HEK293T (cell line): ENCODE measurements around the gene IL1R2.

Source experiments
- CTCF ChIA-PET: fragments of 350-600 bp; formaldehyde crosslinking; extraction: SDS; loops from one replicate; lab custom pipeline; 2021; ENCODE audit warnings: antibody characterized with exemption, inconsistent platforms; lab: Yijun Ruan, JAX
- POLR2A ChIA-PET: fragments of 350-600 bp; formaldehyde crosslinking; extraction: SDS; loops from one replicate; lab custom pipeline; 2020; ENCODE audit warnings: antibody characterized with exemption, inconsistent platforms; lab: Yijun Ruan, JAX
- DNase-seq: peaks from one replicate; pipeline ENCODE4 v3.0.0; 2012; ENCODE audit warnings: mixed read lengths; ENCODE audit errors: extremely low spot score
- ARNT ChIP-seq: fragments of 450-650 bp; IDR thresholded peaks from 2 replicates; pipeline ENCODE4 v1.6.1; 2017; ENCODE audit warnings: mild to moderate bottlenecking
- CTBP1 ChIP-seq: fragments of 450-650 bp; IDR thresholded peaks from 2 replicates; pipeline ENCODE4 v1.6.1; 2016; ENCODE audit warnings: borderline replicate concordance
- ELF4 ChIP-seq: fragments of 450-650 bp; IDR thresholded peaks from 2 replicates; pipeline ENCODE4 v1.6.1; 2017; ENCODE audit warnings: antibody characterized with exemption
- FOXA1 ChIP-seq: fragments of 450-650 bp; IDR thresholded peaks from 2 replicates; pipeline ENCODE4 v1.6.1; 2016; ENCODE audit warnings: mild to moderate bottlenecking
- FOXK2 ChIP-seq: fragments of 450-650 bp; IDR thresholded peaks from 2 replicates; pipeline ENCODE4 v1.6.1; 2016; ENCODE audit warnings: mild to moderate bottlenecking
- FOXM1 ChIP-seq: fragments of 450-650 bp; IDR thresholded peaks from 2 replicates; pipeline ENCODE4 v1.6.1; 2017; ENCODE audit warnings: mild to moderate bottlenecking, borderline replicate concordance
- HDGF ChIP-seq: fragments of 450-650 bp; IDR thresholded peaks from 2 replicates; pipeline ENCODE4 v1.6.1; 2017; ENCODE audit warnings: antibody characterized with exemption, borderline replicate concordance
- L3MBTL2 ChIP-seq: fragments of 450-650 bp; conservative IDR thresholded peaks from 2 replicates; pipeline ENCODE4 v1.6.1; 2016; ENCODE audit warnings: mild to moderate bottlenecking
- LEF1 ChIP-seq: fragments of 450-650 bp; IDR thresholded peaks from 2 replicates; pipeline ENCODE4 v1.6.1; 2017; ENCODE audit warnings: mild to moderate bottlenecking, borderline replicate concordance
- NFRKB ChIP-seq: fragments of 450-650 bp; IDR thresholded peaks from 2 replicates; pipeline ENCODE4 v1.6.1; 2016; ENCODE audit warnings: mild to moderate bottlenecking, moderate library complexity
- PKNOX1 ChIP-seq: fragments of 450-650 bp; IDR thresholded peaks from 2 replicates; pipeline ENCODE4 v1.6.1; 2016
- SP1 ChIP-seq: fragments of 450-650 bp; IDR thresholded peaks from 2 replicates; pipeline ENCODE4 v1.6.1; 2017
- SUZ12 ChIP-seq: fragments of 450-650 bp; IDR thresholded peaks from 2 replicates; pipeline ENCODE4 v1.6.1; 2016; ENCODE audit warnings: mild to moderate bottlenecking
- ZNF384 ChIP-seq: fragments of 450-650 bp; IDR thresholded peaks from 2 replicates; pipeline ENCODE4 v1.6.1; 2016

Gene IL1R2

GRCh38 chr2:102076512-102076911, 84.8 kb downstream of the IL1R2 start:
- ChIA-PET CTCF (no interaction called here), POLR2A (no interaction called here)
- TF ChIP-seq ARNT (no peak), LEF1 (no peak), PKNOX1 (no peak), FOXM1 (no peak), SUZ12 (no peak), FOXK2 (no peak), CTBP1 (no peak), FOXA1 (no peak), SP1 (no peak), ELF4 (no peak), L3MBTL2 (no peak), ZNF384 (no peak), HDGF (no peak), NFRKB (no peak)
- DNase-seq = no peak
